H1 (cell line): ENCODE measurements around the gene MYOZ2. TPM values are rescaled to one million over a fixed set of nuclear protein-coding genes. Genes with fewer than 3 reads are reported as not detected.

Experiments used
- CTCF ChIA-PET: fragments of 300-600 bp; sonication (Branson Sonifier 250); formaldehyde crosslinking; loops from one replicate; lab custom pipeline; 2021; ENCODE audit not compliant: partially characterized antibody; lab: Charles Lee
- POLR2A ChIA-PET: fragments of 300-600 bp; sonication (Branson Sonifier 250); formaldehyde crosslinking; loops from one replicate; lab custom pipeline; 2021; ENCODE audit warnings: inconsistent platforms; ENCODE audit not compliant: partially characterized antibody; lab: Charles Lee
- DNase-seq, 2 experiments: peaks; one replicate each; pipeline versions ENCODE4 v3.0.0 to v3.0.0-alpha.2; 2010 to 2022; ENCODE audit warnings: low spot score in 2 of 2, low read depth in 1 of 2, mixed read lengths in 1 of 2
- FAIRE-seq: peaks from 2 replicates; lab custom pipeline; 2011; peaks lifted over from hg19 to GRCh38; lab: Jason Lieb, UNC
- H2AFZ ChIP-seq: 2 replicates; pipeline ENCODE4 v1.8.1; 2012; ENCODE audit warnings: low read length, inconsistent platforms
- H2AK5ac ChIP-seq: 2 replicates; pipeline ENCODE4 v1.6.1; 2013; ENCODE audit warnings: low read depth, low read length
- H2BK120ac ChIP-seq: replicated peaks from 2 replicates; pipeline ENCODE3; 2013; ENCODE audit warnings: low read depth, low read length, inconsistent platforms
- H2BK12ac ChIP-seq: 2 replicates; pipeline ENCODE4 v1.6.1; 2013; ENCODE audit warnings: low read depth, low read length
- H2BK15ac ChIP-seq: 2 replicates; pipeline ENCODE4 v1.6.1; 2013; ENCODE audit warnings: low read length
- H2BK20ac ChIP-seq: 2 replicates; pipeline ENCODE4 v1.6.1; 2013; ENCODE audit warnings: low read length
- H2BK5ac ChIP-seq: 2 replicates; pipeline ENCODE4 v1.6.1; 2013; ENCODE audit warnings: low read depth, low read length
- H3K14ac ChIP-seq: 2 replicates; pipeline ENCODE4 v1.6.1; 2013; ENCODE audit warnings: inconsistent platforms; ENCODE audit not compliant: insufficient read length
- H3K18ac ChIP-seq: 2 replicates; pipeline ENCODE4 v1.6.1; 2013; ENCODE audit warnings: low read length; ENCODE audit errors: extremely low read depth
- H3K23ac ChIP-seq: 2 replicates; pipeline ENCODE4 v1.6.1; 2013; ENCODE audit warnings: inconsistent platforms; ENCODE audit not compliant: insufficient read length
- H3K23me2 ChIP-seq: 2 replicates; pipeline ENCODE4 v1.6.1; 2013; ENCODE audit warnings: low read depth, low read length
- H3K27ac ChIP-seq: 2 replicates; pipeline ENCODE4 v1.6.1; 2011; ENCODE audit warnings: low read depth, low read length, inconsistent platforms
- H3K27me3 ChIP-seq, 4 experiments: replicated peaks in 1 of 4; 1 replicate in 1 of 4; 2 replicates in 3 of 4; pipeline versions ENCODE4 v1.6.1 to v1.8.1; 2011 to 2013; ENCODE audit warnings: low read length in 3 of 4, mild to moderate bottlenecking in 3 of 4, inconsistent platforms in 2 of 4, mixed read lengths in 2 of 4, moderate library complexity in 1 of 4; ENCODE audit not compliant: control insufficient read depth in 3 of 4, insufficient read depth in 3 of 4; ENCODE audit errors: extremely low read depth in 1 of 4
- H3K36me3 ChIP-seq, 4 experiments: 2 replicates each; pipeline versions ENCODE4 v1.6.1 to v1.8.1; 2011 to 2013; ENCODE audit warnings: mild to moderate bottlenecking in 4 of 4, low read length in 3 of 4, moderate library complexity in 2 of 4, control low read depth in 1 of 4, inconsistent platforms in 1 of 4; ENCODE audit not compliant: insufficient read depth in 4 of 4, control insufficient read depth in 2 of 4
- H3K4ac ChIP-seq: replicated peaks from 2 replicates; pipeline ENCODE3; 2013; ENCODE audit warnings: low read length, low read depth, mixed read lengths, inconsistent platforms; ENCODE audit not compliant: insufficient read length
- H3K4me1 ChIP-seq, 4 experiments: replicated peaks in 1 of 4; 1 replicate in 1 of 4; 2 replicates in 3 of 4; pipeline versions ENCODE4 v1.6.1 to v1.8.1; 2011 to 2013; ENCODE audit warnings: low read length in 3 of 4, inconsistent platforms in 2 of 4, mixed read lengths in 1 of 4; ENCODE audit not compliant: insufficient read depth in 4 of 4, control insufficient read depth in 3 of 4
- H3K4me2 ChIP-seq, 2 experiments: 2 replicates each; pipeline versions ENCODE4 v1.6.1 to v1.8.1; 2011 to 2013; ENCODE audit warnings: low read depth in 2 of 2, low read length in 2 of 2, control low read depth in 1 of 2, inconsistent platforms in 1 of 2, mild to moderate bottlenecking in 1 of 2; ENCODE audit not compliant: insufficient read depth in 1 of 2
- H3K4me3 ChIP-seq, 4 experiments: fragments of 200-600, 300-600 bp in 1 of 4; sonication (generic), shearing (Covaris generic), sonication (Bioruptor Twin) in 1 of 4; 2 replicates each; pipeline versions ENCODE4 v1.5.1 to v1.8.1; 2011 to 2016; ENCODE audit warnings: low read length in 4 of 4, low read depth in 3 of 4, control low read depth in 2 of 4, inconsistent platforms in 2 of 4, mild to moderate bottlenecking in 2 of 4, mixed read lengths in 1 of 4, moderate library complexity in 1 of 4; ENCODE audit not compliant: insufficient read depth in 2 of 4; ENCODE audit errors: extremely low read depth in 1 of 4
- H3K56ac ChIP-seq: replicated peaks from 2 replicates; pipeline ENCODE3; 2013; ENCODE audit warnings: low read depth, mild to moderate bottlenecking, mixed read lengths, low read length, inconsistent platforms; ENCODE audit not compliant: insufficient read length
- H3K79me1 ChIP-seq: 2 replicates; pipeline ENCODE4 v1.6.1; 2013; ENCODE audit warnings: low read depth, low read length, control low read depth
- H3K79me2 ChIP-seq, 2 experiments: 2 replicates each; pipeline versions ENCODE4 v1.6.1 to v1.8.1; 2012 to 2013; ENCODE audit warnings: low read length in 2 of 2, mild to moderate bottlenecking in 2 of 2, inconsistent platforms in 1 of 2; ENCODE audit not compliant: insufficient read depth in 2 of 2, control insufficient read depth in 1 of 2
- H3K9ac ChIP-seq, 4 experiments: replicated peaks in 1 of 4; 1 replicate in 1 of 4; 2 replicates in 3 of 4; pipeline versions ENCODE4 v1.6.1 to v1.8.1; 2011 to 2013; ENCODE audit warnings: low read depth in 3 of 4, low read length in 3 of 4, control low read depth in 2 of 4, mild to moderate bottlenecking in 2 of 4, moderate library complexity in 2 of 4, inconsistent platforms in 1 of 4; ENCODE audit errors: extremely low read depth in 1 of 4
- H3K9me3 ChIP-seq, 2 experiments: 2 replicates each; pipeline versions ENCODE4 v1.6.1 to v1.8.1; 2012 to 2013; ENCODE audit warnings: mild to moderate bottlenecking in 2 of 2, moderate library complexity in 2 of 2, control low read depth in 1 of 2, inconsistent platforms in 1 of 2, low read depth in 1 of 2, low read length in 1 of 2, mixed read lengths in 1 of 2; ENCODE audit not compliant: insufficient read depth in 2 of 2
- H4K20me1 ChIP-seq, 2 experiments: replicated peaks in 1 of 2; 2 replicates each; pipeline versions ENCODE3 to v1.8.1; 2011 to 2013; ENCODE audit warnings: inconsistent platforms in 2 of 2, low read length in 2 of 2, mild to moderate bottlenecking in 1 of 2; ENCODE audit not compliant: insufficient read depth in 2 of 2, control insufficient read depth in 1 of 2
- H4K5ac ChIP-seq: 2 replicates; pipeline ENCODE4 v1.6.1; 2013; ENCODE audit warnings: low read length, low read depth, mixed read lengths, inconsistent platforms; ENCODE audit not compliant: insufficient read length
- H4K8ac ChIP-seq: 2 replicates; pipeline ENCODE4 v1.8.0; 2013; ENCODE audit warnings: mild to moderate bottlenecking, moderate library complexity, low read length, inconsistent platforms; ENCODE audit not compliant: insufficient read depth; ENCODE audit errors: extremely low read depth
- H4K91ac ChIP-seq: replicated peaks from 2 replicates; pipeline ENCODE3; 2013; ENCODE audit warnings: low read length, mixed read lengths, inconsistent platforms; ENCODE audit not compliant: insufficient read length
- BRCA1 ChIP-seq: IDR thresholded peaks from 2 replicates; pipeline ENCODE4 v1.6.1; 2012; ENCODE audit warnings: low read depth, low read length, improper control_type of control experiment
- EGR1 ChIP-seq: IDR thresholded peaks from 2 replicates; pipeline ENCODE4 v1.6.1; 2011; ENCODE audit warnings: low read depth, low read length, borderline replicate concordance
- EZH2 ChIP-seq: fragments of 200-600 bp; sonication (generic); IDR thresholded peaks from 2 replicates; pipeline ENCODE4 v1.7.1; 2012; ENCODE audit warnings: low read depth, mild to moderate bottlenecking, moderate library complexity, low read length, inconsistent platforms; ENCODE audit not compliant: severe bottlenecking
- HDAC2 ChIP-seq, 2 experiments: fragments of 300-600 bp in 1 of 2; sonication (generic) in 1 of 2; IDR thresholded peaks; 2 replicates each; pipeline ENCODE4 v1.6.1; 2011 to 2012; ENCODE audit warnings: low read depth in 2 of 2, low read length in 2 of 2, mild to moderate bottlenecking in 2 of 2, moderate library complexity in 2 of 2, borderline replicate concordance in 1 of 2, inconsistent platforms in 1 of 2
- HDAC6 ChIP-seq: IDR thresholded peaks from one replicate; pipeline ENCODE4 v1.7.1; 2012; ENCODE audit warnings: low read depth, mild to moderate bottlenecking, inconsistent platforms, low read length, moderate library complexity
- PHF8 ChIP-seq: fragments of 200-600 bp; sonication (generic); conservative IDR thresholded peaks from 2 replicates; pipeline ENCODE4 v1.7.1; 2012; ENCODE audit warnings: low read depth, mild to moderate bottlenecking, inconsistent platforms, low read length, moderate library complexity
- SP2 ChIP-seq: IDR thresholded peaks from 2 replicates; pipeline ENCODE4 v1.6.1; 2012; ENCODE audit warnings: mild to moderate bottlenecking, low read length, inconsistent platforms
- SUZ12 ChIP-seq: fragments of 200-600 bp; sonication (generic); IDR thresholded peaks from 2 replicates; pipeline ENCODE4 v1.6.1; 2012; ENCODE audit warnings: mild to moderate bottlenecking, inconsistent platforms, low read length, moderate library complexity, mixed read lengths
- TAF1 ChIP-seq: IDR thresholded peaks from 2 replicates; pipeline ENCODE4 v1.6.1; 2011; ENCODE audit warnings: mild to moderate bottlenecking, low read depth, low read length
- TEAD4 ChIP-seq: IDR thresholded peaks from 2 replicates; pipeline ENCODE4 v1.6.1; 2012; ENCODE audit warnings: low read depth, low read length, inconsistent platforms, mixed read lengths
- USF2 ChIP-seq: IDR thresholded peaks from 2 replicates; pipeline ENCODE4 v1.6.1; 2011; ENCODE audit warnings: low read length, improper control_type of control experiment
- WGBS, 2 experiments: shearing (Covaris generic) in 1 of 2; methylation state at CpG; one replicate each; pipeline versions ENCODE4 v1.1.6 to v1.1.7; 2013 to 2015; ENCODE audit warnings: low lambda C conversion rate in 2 of 2, mixed read lengths in 2 of 2, inconsistent platforms in 1 of 2, low coverage in 1 of 2, missing lambda C conversion rate in 1 of 2; ENCODE audit not compliant: insufficient replicate concordance in 2 of 2, insufficient coverage in 1 of 2, insufficient read length in 1 of 2; ENCODE audit errors: extremely low coverage in 1 of 2, missing lambda C conversion rate in 1 of 2; 5-methylcytosine and 5-hydroxymethylcytosine counted together
- polyA plus RNA-seq, 7 experiments: library from polyadenylated mRNA; depleted of rRNA in 3 of 7; stranded (reverse) in 5 of 7; unstranded in 2 of 7; fragments of >200 nt in 5 of 7; fragments of 200-250 nt in 2 of 7; gene quantifications; 1 replicate in 5 of 7; 2 replicates in 1 of 7; 4 replicates in 1 of 7; pipeline versions ENCODE4 v1.2.1 to v1.2.3, GENCODE V29; 2011 to 2013; ENCODE audit warnings: missing spikeins in 2 of 7, mixed read lengths in 2 of 7
- total RNA-seq: library from RNA; stranded (reverse); fragmentation: NEBNext Ultra II Directional; extraction: Animal tissue kit (Norgen Biotek cat#: 25700); gene quantifications from 2 replicates; pipeline ENCODE4 v1.2.1, GENCODE V29; 2021
- TF ChIP-seq, protein P1 (sequence below): IDR thresholded peaks from 2 replicates; pipeline ENCODE4 v1.6.1; 2012; ENCODE audit warnings: inconsistent platforms

Gene MYOZ2
- total and polyA plus RNA-seq, 2 of the 8 experiments (the other 6 are each of a cell fraction or from before 2014, with no cell fraction given), result not detected

- Histone ChIP-seq H2AK5ac (no peak overlapping the region), H3K23me2 (no peaks in the 10 kb centered on the region), H3K14ac (no peak overlapping the region), H3K4me1 (no peaks in the 10 kb centered on the region), H3K4ac (no peak overlapping the region), H3K4me3 (no peak overlapping the region), H4K91ac (no peak overlapping the region), H2BK15ac (peak overlapping the region; percentile 18; the same call in 1 of the 2 replicates), H2AFZ (peak overlapping the region; percentile 26; the same call in 1 of the 2 replicates), H3K9ac (no peak overlapping the region), H3K56ac (no peak overlapping the region), H3K79me2 (no peaks in the 10 kb centered on the region), H4K20me1 (no peaks in the 10 kb centered on the region), H3K9me3 (no peaks in the 10 kb centered on the region; a peak in 1 of 4 replicates), H2BK20ac (no peak overlapping the region), H3K23ac (no peak overlapping the region), H3K79me1 (no peaks in the 10 kb centered on the region), H2BK5ac (no peak overlapping the region), H4K8ac (no peak overlapping the region), H2BK12ac (no peak overlapping the region), H3K4me2 (no peak overlapping the region), H3K27ac (no peak overlapping the region), H3K18ac (no peak overlapping the region), H3K36me3 (no peaks in the 10 kb centered on the region), H2BK120ac (no peak overlapping the region), H3K27me3 (no peaks in the 10 kb centered on the region), H4K5ac (no peak overlapping the region)
- ChIA-PET CTCF (no interaction called here), POLR2A (interaction anchor here (2.5 kb wide), 1 partner anchor 15 kb away, joined by 15 read pairs; the partner anchor contains the start of gene USP53)
- DNase-seq (no peak), FAIRE-seq (no peak)
- TF ChIP-seq HDAC2 (IDR thresholded peaks at IDR 0.05; ENCODE audit: borderline replicate concordance in 1 of 2, low read depth in 2 of 2, low read length in 2 of 2), result no peak
- TF ChIP-seq BRCA1, result no peak
- no peak for TF ChIP-seq HDAC6
- TF ChIP-seq USF2, result no peak
- no peak for TF ChIP-seq SP2
- no peak for TF ChIP-seq TEAD4
- TF ChIP-seq PHF8, result no peak
- TF ChIP-seq SUZ12, result no peak
- TF ChIP-seq EZH2, result no peak
- no peak for TF ChIP-seq TAF1
- TF ChIP-seq, protein P1, sequence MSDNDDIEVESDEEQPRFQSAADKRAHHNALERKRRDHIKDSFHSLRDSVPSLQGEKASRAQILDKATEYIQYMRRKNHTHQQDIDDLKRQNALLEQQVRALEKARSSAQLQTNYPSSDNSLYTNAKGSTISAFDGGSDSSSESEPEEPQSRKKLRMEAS, result no peak
- TF ChIP-seq EGR1, result no peak
- 89% methylated on average over 10 of the region's 11 CpGs; no CpG with 5 or more reads in 1 of the 2 experiments for WGBS, 2 experiments
Observed at GRCh38 chr4:119197772-119198212, 62.2 kb downstream of the MYOZ2 start.
